Vagina (tissue), 2 donors: ENCODE results near the gene NT5C3A.
"Not testable (repeated sequence)": the region's sequence is repeated elsewhere in the genome, so short reads cannot be mapped to it uniquely, and the experiment has no call there.

Experiments
- CTCF ChIP-seq, 3 experiments: fragments of 450-650 bp in 2 of 3; fragments of 200-600 bp in 1 of 3; sonication (generic) in 1 of 3; IDR thresholded peaks; one replicate each; pipeline ENCODE4 v1.5.1; 2017 to 2019; ENCODE audit warnings: antibody characterized with exemption in 3 of 3, mild to moderate bottlenecking in 2 of 3, moderate library complexity in 2 of 3
- POLR2A ChIP-seq, 2 donors: fragments of 450-650 bp; IDR thresholded peaks; one replicate each; pipeline ENCODE4 v1.6.1; 2017; ENCODE audit warnings: antibody characterized with exemption in 2 of 2, mild to moderate bottlenecking in 2 of 2, moderate library complexity in 2 of 2
- POLR2AphosphoS5 ChIP-seq, 2 donors: sonication (generic); formaldehyde crosslinking; IDR thresholded peaks; one replicate each; pipeline ENCODE4 v1.9.0; 2017; ENCODE audit warnings: antibody characterized with exemption in 2 of 2, mild to moderate bottlenecking in 2 of 2, low read depth in 1 of 2; ENCODE audit not compliant: insufficient read depth in 1 of 2

GRCh38 chr7:33094745-33095275 lies 32.2 kb upstream of the NT5C3A start:
- TF ChIP-seq CTCF (IDR thresholded peaks at IDR 0.05); POLR2A (IDR thresholded peaks at IDR 0.05); POLR2AphosphoS5 (IDR thresholded peaks at IDR 0.05; ENCODE audit: insufficient read depth in 1 of 2, low read depth in 1 of 2): not testable (repeated sequence)
